Vagina (tissue), 2 donors: ENCODE measurements around the gene PRKRIP1.

Experiments used
- CTCF ChIP-seq, 3 experiments: fragments of 450-650 bp in 2 of 3; fragments of 200-600 bp in 1 of 3; sonication (generic) in 1 of 3; IDR thresholded peaks; one replicate each; pipeline ENCODE4 v1.5.1; 2017 to 2019; ENCODE audit warnings: antibody characterized with exemption in 3 of 3, mild to moderate bottlenecking in 2 of 3, moderate library complexity in 2 of 3
- POLR2AphosphoS5 ChIP-seq, 2 donors: sonication (generic); formaldehyde crosslinking; IDR thresholded peaks; one replicate each; pipeline ENCODE4 v1.9.0; 2017; ENCODE audit warnings: antibody characterized with exemption in 2 of 2, mild to moderate bottlenecking in 2 of 2, low read depth in 1 of 2; ENCODE audit not compliant: insufficient read depth in 1 of 2

- TF ChIP-seq CTCF (IDR thresholded peaks at IDR 0.05) (no peak), POLR2AphosphoS5 (IDR thresholded peaks at IDR 0.05; ENCODE audit: insufficient read depth in 1 of 2, low read depth in 1 of 2) (no peak)
Observed at GRCh38 chr7:102432442-102433218, 36.5 kb downstream of the PRKRIP1 start.
